CD4-positive, alpha-beta T cell treated with Interleukin-15 for 1 hour (primary cell): Measurements from ENCODE around the gene MYO6.

Experiments
- DNase-seq: peaks from one replicate; pipeline ENCODE4 v3.0.0-alpha.2; 2020

MYO6 gene

GRCh38 chr6:75968143-75968542 lies 219.1 kb downstream of the MYO6 start:
- DNase-seq: no peak
